Keratinocyte (primary cell): Measurements from ENCODE around the gene MRPL50. TPM values are rescaled to one million over a fixed set of nuclear protein-coding genes. Genes with fewer than 3 reads are reported as not detected.

Source experiments
- DNase-seq: peaks from one replicate; pipeline ENCODE4 v3.0.0-alpha.2; 2011; ENCODE audit warnings: low read depth, missing footprints, low spot score
- FAIRE-seq: peaks from 2 replicates; lab custom pipeline; 2011; peaks lifted over from hg19 to GRCh38; lab: Jason Lieb, UNC
- H2AFZ ChIP-seq: 2 replicates; pipeline ENCODE4 v1.6.0; 2012; ENCODE audit warnings: low read length, control low read depth, inconsistent platforms; ENCODE audit not compliant: control insufficient read depth
- H3K27ac ChIP-seq: 2 replicates; pipeline ENCODE4 v1.5.1; 2011; ENCODE audit warnings: low read length; ENCODE audit not compliant: control insufficient read depth, insufficient read depth
- H3K27me3 ChIP-seq: 3 replicates; pipeline ENCODE4 v1.6.0; 2011; ENCODE audit warnings: low read length; ENCODE audit not compliant: control insufficient read depth, insufficient read depth; ENCODE audit errors: extremely low read depth
- H3K36me3 ChIP-seq, 2 experiments: 2 replicates in 1 of 2; 3 replicates in 1 of 2; pipeline ENCODE4 v1.5.1; 2011; ENCODE audit warnings: low read length in 2 of 2, mild to moderate bottlenecking in 1 of 2; ENCODE audit not compliant: control insufficient read depth in 2 of 2, insufficient read depth in 2 of 2; ENCODE audit errors: extremely low read depth in 1 of 2
- H3K4me1 ChIP-seq: 3 replicates; pipeline ENCODE4 v1.5.1; 2011; ENCODE audit warnings: low read length; ENCODE audit not compliant: control insufficient read depth, insufficient read depth; ENCODE audit errors: extremely low read depth
- H3K4me2 ChIP-seq: 3 replicates; pipeline ENCODE4 v1.6.0; 2011; ENCODE audit warnings: low read depth, low read length; ENCODE audit not compliant: control insufficient read depth, insufficient read depth; ENCODE audit errors: extremely low read depth
- H3K4me3 ChIP-seq, 3 experiments: fragments of 200-600 bp in 1 of 3; sonication (generic) in 1 of 3; 2 replicates in 2 of 3; 3 replicates in 1 of 3; pipeline ENCODE4 v1.5.1; 2011 to 2016; ENCODE audit warnings: low read length in 3 of 3, mild to moderate bottlenecking in 3 of 3, control low read depth in 2 of 3, inconsistent platforms in 1 of 3, low read depth in 1 of 3, mixed read lengths in 1 of 3, mixed run types in 1 of 3, moderate library complexity in 1 of 3; ENCODE audit not compliant: control insufficient read depth in 2 of 3, insufficient read depth in 2 of 3; ENCODE audit errors: extremely low read depth in 1 of 3
- H3K79me2 ChIP-seq: 2 replicates; pipeline ENCODE4 v1.6.0; 2012; ENCODE audit warnings: low read length; ENCODE audit not compliant: control insufficient read depth, insufficient read depth
- H3K9ac ChIP-seq: 3 replicates; pipeline ENCODE4 v1.6.0; 2011; ENCODE audit warnings: low read length; ENCODE audit not compliant: control insufficient read depth, insufficient read depth; ENCODE audit errors: extremely low read depth
- H3K9me1 ChIP-seq: 3 replicates; pipeline ENCODE4 v1.6.0; 2011; ENCODE audit warnings: low read length; ENCODE audit not compliant: control insufficient read depth, insufficient read depth; ENCODE audit errors: extremely low read depth
- H3K9me3 ChIP-seq: 2 replicates; pipeline ENCODE4 v1.5.1; 2012; ENCODE audit warnings: low read depth, low read length; ENCODE audit not compliant: control insufficient read depth
- H4K20me1 ChIP-seq: 3 replicates; pipeline ENCODE4 v1.6.0; 2011; ENCODE audit warnings: low read length; ENCODE audit not compliant: control insufficient read depth, insufficient read depth; ENCODE audit errors: extremely low read depth
- CTCF ChIP-seq, 3 experiments: IDR thresholded peaks in 1 of 3; conservative IDR thresholded peaks in 1 of 3; optimal IDR thresholded peaks in 1 of 3; 2 replicates in 2 of 3; 3 replicates in 1 of 3; pipeline versions ENCODE3 to v1.5.1; 2011; ENCODE audit warnings: low read length in 3 of 3, mild to moderate bottlenecking in 3 of 3, moderate library complexity in 2 of 3, control low read depth in 1 of 3, inconsistent platforms in 1 of 3; ENCODE audit not compliant: insufficient read depth in 2 of 3; ENCODE audit errors: extremely low read depth in 1 of 3
- EZH2 ChIP-seq: IDR thresholded peaks from one replicate; pipeline ENCODE4 v1.6.1; 2012; ENCODE audit warnings: inconsistent platforms, mild to moderate bottlenecking, low read length, moderate library complexity
- dilution Hi-C: fragments of 300-500 bp; cut with MboI; formaldehyde crosslinking; loops from one replicate; pipeline ENCODE4 v1.7.0; 2020; ENCODE audit warnings: low sequenced_read_pairs; ENCODE audit not compliant: extremely low pct_ligation_motif_present
- polyA plus RNA-seq, 5 experiments: library from polyadenylated mRNA; depleted of rRNA in 3 of 5; stranded (reverse) in 3 of 5; stranded (forward) in 1 of 5; unstranded in 1 of 5; fragments of >200 nt; gene quantifications; 1 replicate in 1 of 5; 2 replicates in 3 of 5; 3 replicates in 1 of 5; pipeline versions ENCODE4 v1.2.1 to v1.2.3, GENCODE V29; 2011 to 2012; ENCODE audit warnings: missing spikeins in 2 of 5, low read depth in 1 of 5, low replicate concordance in 1 of 5

Gene MRPL50
- polyA plus RNA-seq, 1 donor (not counting 4 experiments of a cell fraction or from before 2014, with no cell fraction given): 24.0 TPM

DNA sequence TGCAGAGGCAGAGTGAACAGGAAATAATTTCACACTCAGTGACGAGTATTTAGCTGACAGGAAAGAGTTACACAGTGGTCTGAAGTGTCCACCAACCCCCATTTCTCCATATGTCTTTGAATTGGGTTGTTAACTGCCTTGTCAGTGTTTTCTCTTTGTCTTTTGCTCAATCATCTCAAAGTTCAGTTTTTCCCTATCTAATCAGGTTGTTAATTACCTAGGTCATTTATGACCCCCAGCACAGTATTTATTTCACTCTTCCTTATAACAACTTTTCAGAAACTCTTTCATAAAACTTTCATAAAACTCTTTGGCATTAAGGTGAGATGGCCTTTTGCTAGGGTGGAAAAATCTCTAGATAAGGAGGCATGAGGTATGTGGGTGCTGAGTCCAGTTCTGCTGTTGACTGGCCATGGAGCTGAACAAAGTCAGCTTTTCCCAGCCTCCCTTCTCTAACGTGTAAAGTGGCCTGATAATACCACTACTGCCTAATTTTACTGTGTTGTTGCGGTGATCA is 42.4 kb upstream of the MRPL50 start:
- H3K27me3 ChIP-seq: no peaks in the 10 kb centered on the region

GRCh38 chr9:101438523-101438922 is 40.1 kb upstream of the MRPL50 start:
- Histone ChIP-seq H3K79me2 (no peaks in the 10 kb centered on the region), H2AFZ (no peak overlapping the region), H3K9me1 (no peaks in the 10 kb centered on the region), H3K27ac (no peak overlapping the region), H3K4me2 (no peak overlapping the region), H4K20me1 (no peaks in the 10 kb centered on the region), H3K4me1 (no peaks in the 10 kb centered on the region), H3K4me3 (no peak overlapping the region), H3K9me3 (no peaks in the 10 kb centered on the region), H3K36me3 (no peaks in the 10 kb centered on the region), H3K9ac (no peak overlapping the region), H3K27me3 (no peaks in the 10 kb centered on the region)
- FAIRE-seq: no peak
- TF ChIP-seq EZH2: no peak
- TF ChIP-seq CTCF (optimal IDR thresholded peaks at IDR 0.05 in 1 of 3, IDR thresholded peaks at IDR 0.05 in 1 of 3, conservative IDR thresholded peaks at IDR 0.05 in 1 of 3; ENCODE audit: extremely low read depth in 1 of 3, insufficient read depth in 2 of 3, low read length in 3 of 3): no peak
- DNase-seq: no peak
- dilution Hi-C loops: no loop called here

More for the DNA sequence above, 42.4 kb upstream of the MRPL50 start:
- Histone ChIP-seq H3K27ac (no peak overlapping the region), H3K4me1 (no peaks in the 10 kb centered on the region), H2AFZ (no peak overlapping the region), H3K79me2 (no peaks in the 10 kb centered on the region), H3K9me1 (no peaks in the 10 kb centered on the region), H3K4me2 (no peak overlapping the region), H3K36me3 (no peaks in the 10 kb centered on the region), H3K9me3 (no peaks in the 10 kb centered on the region), H3K4me3 (no peak overlapping the region), H3K9ac (no peak overlapping the region), H4K20me1 (no peaks in the 10 kb centered on the region)
- dilution Hi-C loops: no loop called here
- TF ChIP-seq EZH2: no peak
- no peak for TF ChIP-seq CTCF (optimal IDR thresholded peaks at IDR 0.05 in 1 of 3, IDR thresholded peaks at IDR 0.05 in 1 of 3, conservative IDR thresholded peaks at IDR 0.05 in 1 of 3; ENCODE audit: extremely low read depth in 1 of 3, insufficient read depth in 2 of 3, low read length in 3 of 3)
- FAIRE-seq: no peak
- no peak for DNase-seq
